Measurements from ENCODE around the gene PSEN2.
A peak's percentile ranks its signal among the peaks of the same experiment; 100 is the strongest.

PSEN2 gene

GRCh38 chr1:226867461-226868054 is 2.9 kb upstream of the PSEN2 start:
- DNase-seq = no peak

DNA sequence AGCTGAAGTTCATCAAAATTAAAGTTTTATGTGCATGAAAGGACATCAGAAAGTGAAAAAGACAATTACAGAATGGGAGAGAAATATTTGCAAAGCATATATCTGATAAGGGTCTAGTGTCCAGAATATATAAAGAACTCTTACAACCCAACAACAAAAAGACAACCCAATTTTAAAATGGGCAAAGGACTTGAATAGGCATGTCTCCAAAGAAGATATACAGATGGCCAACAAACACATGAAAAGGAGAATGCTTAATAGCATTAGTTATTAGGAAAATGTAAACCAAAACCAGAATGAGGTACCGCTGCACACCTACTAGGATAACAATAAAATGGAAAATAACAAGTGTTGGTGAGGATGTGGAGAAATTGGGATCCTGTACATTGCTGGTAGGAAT is 1.7 kb upstream of the PSEN2 start:
- DNase-seq = no peak

GRCh38 chr1:226870026-226870400 is 403 bp upstream of the PSEN2 start:
- DNase-seq = no peak

DNA sequence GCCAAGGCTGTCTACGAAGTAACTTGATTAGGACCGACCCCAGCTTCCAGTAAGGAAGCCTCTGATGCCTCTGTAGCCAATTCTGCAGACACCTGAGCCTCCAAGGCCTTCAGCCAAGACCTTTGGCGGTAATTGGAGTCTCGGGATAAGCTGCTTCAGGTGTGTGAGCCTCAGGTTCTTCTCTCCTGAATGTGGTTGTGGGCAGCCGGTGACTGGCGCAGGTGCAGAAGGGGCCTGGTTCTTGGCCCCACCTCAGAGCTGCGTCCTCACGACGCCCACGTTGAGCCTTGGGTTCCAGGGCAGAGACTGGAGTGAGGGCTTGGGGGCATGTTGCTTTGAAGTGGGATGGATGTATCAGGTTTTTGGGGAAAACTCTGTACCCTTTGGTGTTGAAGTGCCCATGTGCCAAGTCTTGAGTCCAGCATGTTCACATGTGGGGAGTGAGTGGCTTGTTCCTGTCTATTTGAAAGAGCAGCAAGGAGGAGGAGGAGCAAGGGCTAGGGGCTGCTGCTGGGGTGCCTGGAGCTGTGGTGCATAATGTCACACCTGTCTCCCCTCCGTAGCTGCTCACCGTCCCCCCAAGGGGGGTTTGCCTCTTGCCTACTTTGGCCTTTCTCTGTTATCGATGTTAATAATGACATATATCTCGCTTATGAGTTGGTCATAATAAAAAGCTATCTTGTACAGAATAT is 1.4 kb downstream of the PSEN2 start:
- DNase-seq = no peak

DNA sequence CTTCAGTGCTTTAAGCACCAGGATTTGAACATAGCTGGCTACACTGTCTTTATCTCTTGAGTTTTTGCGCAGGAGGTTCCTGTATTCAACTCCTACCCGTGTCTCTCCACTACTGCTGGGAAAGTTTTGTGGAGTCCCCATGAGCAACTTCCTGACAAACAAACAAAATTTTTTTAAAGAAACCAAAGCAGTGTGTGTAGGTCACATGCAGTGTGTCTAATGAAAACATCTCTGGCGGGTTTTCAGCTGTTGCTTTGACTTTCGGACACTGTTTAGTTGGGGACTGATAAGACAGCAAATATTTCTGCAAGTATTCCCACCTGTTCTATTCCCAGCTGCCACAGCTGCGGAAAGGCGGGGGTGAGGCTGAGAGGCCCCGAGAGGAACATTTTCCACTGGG is 2.0 kb downstream of the PSEN2 start:
- no peak for DNase-seq

DNA sequence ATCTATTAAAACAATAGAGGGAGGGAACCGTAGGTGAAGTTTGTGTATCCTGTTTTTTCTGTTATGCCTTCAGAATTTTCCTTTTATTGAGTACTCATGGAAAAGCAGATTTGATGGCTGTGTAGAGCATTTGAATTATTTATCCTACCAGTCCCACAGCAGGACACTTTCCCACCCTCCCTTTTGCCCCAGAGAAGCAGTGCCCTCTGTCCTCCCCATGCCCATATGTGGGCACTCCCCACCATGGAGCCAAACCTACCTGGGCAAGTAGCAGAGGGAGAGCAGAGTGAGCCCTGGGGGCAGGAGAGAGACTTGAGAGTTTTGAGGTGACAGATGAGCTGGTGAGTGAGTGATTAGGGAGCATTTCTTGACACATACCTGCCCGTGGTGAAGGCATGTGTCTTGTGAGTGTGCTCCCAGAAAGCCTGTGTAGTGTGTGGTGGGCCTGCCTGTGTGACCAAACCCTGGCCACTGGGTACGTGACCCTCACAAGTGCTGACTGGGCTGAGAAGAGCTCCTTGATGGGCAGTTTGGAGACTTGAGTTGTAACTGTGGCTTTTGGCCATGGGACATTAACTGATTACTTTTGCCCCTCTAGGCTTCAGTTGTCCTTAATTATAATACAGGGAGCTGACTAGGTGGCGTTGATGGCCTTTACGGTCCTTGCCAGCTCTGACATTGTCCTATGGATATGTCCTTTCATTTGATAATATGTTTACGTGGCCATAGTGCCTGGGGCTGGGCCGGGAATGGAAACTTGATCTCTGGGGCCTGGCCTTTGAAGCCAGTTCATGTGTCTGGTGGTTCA is 3.6 kb downstream of the PSEN2 start:
- no peak for DNase-seq

DNA sequence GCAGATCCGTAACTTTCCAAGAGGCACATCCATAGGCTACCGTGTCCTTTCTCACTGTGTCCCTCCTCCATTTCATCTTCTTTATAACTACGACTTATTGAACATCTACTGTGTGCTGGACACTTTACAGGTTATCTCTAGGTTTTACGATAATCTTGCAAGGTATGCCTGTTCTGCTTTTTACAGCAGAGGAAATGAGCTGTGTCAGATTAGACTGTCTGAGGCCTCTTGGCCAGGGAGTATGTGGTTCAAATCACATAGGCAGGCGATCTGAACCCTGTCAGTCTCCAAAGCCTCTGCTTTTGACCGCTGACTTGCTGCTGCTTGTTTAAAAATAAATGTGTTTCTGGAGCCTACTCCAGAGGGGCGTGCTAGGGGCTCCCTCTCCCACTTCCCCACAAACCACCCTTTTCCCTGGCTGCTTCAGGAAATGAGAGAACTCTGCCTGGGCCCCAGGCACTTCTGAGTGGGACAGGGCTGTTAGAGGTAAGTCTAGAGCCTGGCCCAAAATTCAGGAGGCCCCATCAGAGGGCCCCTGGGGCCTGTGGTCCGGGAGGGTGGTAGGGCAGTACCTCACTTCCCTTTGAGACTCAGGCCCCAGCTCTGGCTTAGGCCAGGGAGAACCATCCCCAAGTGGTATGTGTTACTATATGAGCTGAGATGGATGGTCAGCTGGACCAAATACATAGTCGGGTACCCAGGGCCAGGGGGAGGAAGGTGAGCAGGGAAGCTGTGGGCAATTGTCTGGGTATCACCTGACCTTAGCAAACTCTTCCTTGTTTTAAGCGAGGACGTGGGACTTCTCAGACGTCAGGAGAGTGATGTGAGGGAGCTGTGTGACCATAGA is 4.4 kb downstream of the PSEN2 start:
- DNase-seq = no peak

DNA sequence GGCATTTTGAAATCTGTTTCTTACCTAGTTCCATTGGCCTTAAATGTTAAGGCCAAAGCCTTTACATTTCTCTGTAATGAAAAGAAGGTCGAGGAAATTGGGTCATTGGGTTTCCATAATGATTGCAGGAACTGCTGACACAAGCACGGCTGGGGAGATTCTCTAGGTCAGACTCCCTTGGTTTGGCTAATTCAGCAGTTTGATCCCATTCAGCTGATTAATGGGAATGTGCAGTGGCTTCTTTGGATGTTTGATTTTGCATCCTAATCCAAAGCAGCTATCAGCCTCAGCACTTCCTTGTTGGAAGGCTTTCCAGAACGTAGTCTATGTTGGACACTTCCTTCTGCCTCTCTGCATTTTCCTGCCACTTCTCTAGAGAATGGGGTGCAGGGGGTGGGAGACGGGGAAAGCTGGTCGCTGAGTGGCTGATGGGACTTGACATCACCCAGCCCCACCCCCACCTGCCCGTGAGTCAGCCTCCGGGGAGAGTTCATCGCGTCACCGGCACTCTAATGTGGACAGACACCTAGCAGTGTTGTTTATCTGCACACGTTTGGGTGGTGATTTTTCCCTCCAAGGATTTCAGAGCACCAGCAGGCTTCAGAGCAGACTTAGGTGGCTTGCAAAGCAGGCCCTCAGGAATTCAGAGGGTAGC is 5.4 kb downstream of the PSEN2 start:
- DNase-seq = no peak

GRCh38 chr1:226877669-226878068 is 7.3 kb downstream of the PSEN2 start:
- DNase-seq = no peak

GRCh38 chr1:226880372-226881287 is 10.2 kb downstream of the PSEN2 start:
- DNase-seq = no peak

GRCh38 chr1:226881515-226882185 is 11.2 kb downstream of the PSEN2 start:
- no peak for DNase-seq

GRCh38 chr1:226882187-226882586 is 11.8 kb downstream of the PSEN2 start:
- no peak for DNase-seq

- peak; percentile 34 for DNase-seq
Measured at GRCh38 chr1:226882631-226883409, 12.4 kb downstream of the PSEN2 start.

DNA sequence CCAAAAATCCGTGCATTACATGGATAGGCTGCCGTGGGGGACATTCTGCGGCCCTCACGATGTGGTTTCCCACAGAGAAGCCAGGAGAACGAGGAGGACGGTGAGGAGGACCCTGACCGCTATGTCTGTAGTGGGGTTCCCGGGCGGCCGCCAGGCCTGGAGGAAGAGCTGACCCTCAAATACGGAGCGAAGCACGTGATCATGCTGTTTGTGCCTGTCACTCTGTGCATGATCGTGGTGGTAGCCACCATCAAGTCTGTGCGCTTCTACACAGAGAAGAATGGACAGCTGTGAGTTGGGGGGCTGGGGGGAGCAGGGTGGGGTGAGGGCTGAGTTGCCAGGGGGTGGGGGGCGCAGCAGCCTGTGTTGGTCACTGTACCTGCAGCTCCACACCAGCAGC is 13.2 kb downstream of the PSEN2 start:
- no peak for DNase-seq

GRCh38 chr1:226884116-226884625 is 13.8 kb downstream of the PSEN2 start:
- DNase-seq = no peak

DNA sequence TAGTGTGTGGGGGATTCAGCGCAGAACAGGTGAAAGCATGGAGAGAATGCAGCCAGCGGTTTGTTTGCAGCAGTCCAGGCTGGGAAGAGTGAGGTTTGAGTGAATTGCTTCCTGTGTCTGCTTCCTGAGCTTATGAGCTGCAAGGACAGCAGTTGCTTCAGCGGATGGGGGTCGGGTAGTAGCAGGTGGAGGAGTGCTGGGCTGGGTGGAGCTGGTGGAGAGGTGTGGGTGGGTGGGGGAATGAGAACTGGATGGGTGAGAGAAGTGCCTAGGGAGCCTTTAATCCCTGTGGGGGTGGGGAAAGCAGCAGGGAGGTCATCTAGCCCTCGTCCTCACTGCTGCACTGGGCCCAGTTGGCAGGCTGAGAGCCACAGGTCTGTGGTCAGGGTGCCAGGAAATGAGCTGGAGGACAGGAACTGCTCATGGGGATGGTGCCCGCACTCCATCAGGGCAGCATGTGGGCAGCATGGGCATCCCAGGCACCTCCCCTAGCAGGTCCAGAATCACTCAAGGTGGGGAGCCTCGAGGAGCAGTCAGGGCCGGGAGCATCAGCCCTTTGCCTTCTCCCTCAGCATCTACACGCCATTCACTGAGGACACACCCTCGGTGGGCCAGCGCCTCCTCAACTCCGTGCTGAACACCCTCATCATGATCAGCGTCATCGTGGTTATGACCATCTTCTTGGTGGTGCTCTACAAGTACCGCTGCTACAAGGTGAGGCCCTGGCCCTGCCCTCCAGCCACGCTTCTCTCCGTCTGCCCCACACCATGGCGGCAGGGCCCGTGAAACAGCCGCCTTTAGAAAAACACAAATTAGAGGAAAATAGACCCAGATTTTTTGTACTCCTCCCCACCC is 14.8 kb downstream of the PSEN2 start:
- no peak for DNase-seq

- no peak for DNase-seq
Measured at GRCh38 chr1:226886122-226886901, 15.9 kb downstream of the PSEN2 start.

DNA sequence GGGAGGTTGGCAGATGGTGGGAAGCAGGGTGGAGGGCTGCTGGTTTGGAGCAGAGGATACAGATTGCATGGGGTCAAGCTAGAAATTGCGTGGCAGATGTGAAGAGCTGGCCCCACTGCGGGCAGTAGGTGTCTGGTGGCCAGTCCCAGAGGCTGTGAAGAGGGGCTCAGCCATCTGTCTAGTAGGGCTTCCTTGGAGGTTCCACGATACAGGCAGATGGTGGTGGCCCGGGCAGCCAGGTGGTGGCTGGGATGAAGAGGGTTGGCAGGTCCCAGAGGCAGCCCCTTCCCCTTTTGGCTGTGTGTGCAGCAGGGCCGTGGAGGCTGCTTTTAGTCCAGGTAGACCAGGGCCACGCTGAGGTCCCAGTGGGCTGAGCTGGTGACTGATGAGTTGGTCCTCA is 16.6 kb downstream of the PSEN2 start:
- DNase-seq = no peak

Measured in stimulated activated CD4-positive, alpha-beta T cell treated with anti-CD3 and anti-CD28 coated beads, Interleukin-4, amount 100 ng/mL, for 1 hour (primary cell).